HEK293 (cell line): Measurements from ENCODE around the gene CLCN1.

ENCODE experiments used
- EGR2 ChIP-seq: fragments of 450-650 bp; formaldehyde crosslinking; IDR thresholded peaks from 2 replicates; pipeline ENCODE4 v1.5.1; 2016; ENCODE audit warnings: low read depth, missing biosample characterization, missing genetic modification characterization
- ZNF202 ChIP-seq: fragments of 450-650 bp; formaldehyde crosslinking; IDR thresholded peaks from 2 replicates; pipeline ENCODE4 v1.5.1; 2016; ENCODE audit warnings: missing biosample characterization, missing genetic modification characterization, borderline replicate concordance
- ZNF548 ChIP-seq: fragments of 450-650 bp; formaldehyde crosslinking; IDR thresholded peaks from 2 replicates; pipeline ENCODE4 v1.5.1; 2016; ENCODE audit warnings: missing biosample characterization, missing genetic modification characterization
- ZNF645 ChIP-seq: fragments of 450-650 bp; formaldehyde crosslinking; IDR thresholded peaks from 2 replicates; pipeline ENCODE4; 2016; ENCODE audit warnings: missing biosample characterization, missing genetic modification characterization

- TF ChIP-seq ZNF548 (no peak), ZNF202 (tag by site-specific recombination) (no peak), EGR2 (tag by site-specific recombination) (no peak), ZNF645 (tag by site-specific recombination) (no peak)
These were observed 78.9 kb downstream of the CLCN1 start for GRCh38 chr7:143394777-143395176.
